DND-41 (cell line): ENCODE measurements around the gene FGF1.

Experiments
- ATAC-seq: fragments of 200-7000 bp; cut with Tn5 transposase; 3 replicates; pipeline ENCODE4 v1.9.1; 2021; ENCODE audit warnings: low read depth; ENCODE audit not compliant: insufficient read depth
- DNase-seq: peaks from one replicate; pipeline ENCODE4 v3.0.0-alpha.2; 2020
- H2AFZ ChIP-seq: 2 replicates; pipeline ENCODE4 v1.6.0; 2012; ENCODE audit warnings: low read depth, low read length
- H3K27ac ChIP-seq: 2 replicates; pipeline ENCODE4 v1.5.1; 2012; ENCODE audit warnings: low read length, inconsistent platforms
- H3K27me3 ChIP-seq: fragments of 200-600 bp; sonication (generic); 2 replicates; pipeline ENCODE4 v1.6.0; 2012; ENCODE audit warnings: low read length, mild to moderate bottlenecking, inconsistent platforms; ENCODE audit not compliant: insufficient read depth, poor library complexity
- H3K36me3 ChIP-seq: 2 replicates; pipeline ENCODE4 v1.5.1; 2012; ENCODE audit warnings: low read length, inconsistent platforms; ENCODE audit not compliant: insufficient read depth
- H3K4me1 ChIP-seq: 2 replicates; pipeline ENCODE4 v1.5.1; 2012; ENCODE audit warnings: mild to moderate bottlenecking, low read length; ENCODE audit not compliant: insufficient read depth
- H3K4me2 ChIP-seq: 2 replicates; pipeline ENCODE4 v1.6.0; 2012; ENCODE audit warnings: mild to moderate bottlenecking, moderate library complexity, low read length, inconsistent platforms; ENCODE audit not compliant: insufficient read depth
- H3K4me3 ChIP-seq, 2 experiments: fragments of 200-600 bp in 1 of 2; shearing (Covaris generic) in 1 of 2; 2 replicates each; pipeline ENCODE4 v1.5.1; 2012 to 2016; ENCODE audit warnings: inconsistent platforms in 2 of 2, low read length in 2 of 2, mild to moderate bottlenecking in 2 of 2, low read depth in 1 of 2, moderate library complexity in 1 of 2
- H3K79me2 ChIP-seq: 2 replicates; pipeline ENCODE4 v1.6.0; 2012; ENCODE audit warnings: low read length, inconsistent platforms; ENCODE audit not compliant: insufficient read depth
- H3K9ac ChIP-seq: 2 replicates; pipeline ENCODE4 v1.6.0; 2012; ENCODE audit warnings: low read depth, mild to moderate bottlenecking, inconsistent platforms, low read length, moderate library complexity
- H3K9me3 ChIP-seq: 2 replicates; pipeline ENCODE4 v1.5.1; 2012; ENCODE audit warnings: low read length, moderate library complexity, mild to moderate bottlenecking, inconsistent platforms; ENCODE audit not compliant: insufficient read depth, severe bottlenecking
- H4K20me1 ChIP-seq: 2 replicates; pipeline ENCODE4 v1.6.0; 2012; ENCODE audit warnings: low read length; ENCODE audit not compliant: insufficient read depth
- CTCF ChIP-seq: IDR thresholded peaks from 2 replicates; pipeline ENCODE4 v1.5.1; 2012; ENCODE audit warnings: borderline replicate concordance, low read length, moderate library complexity, mild to moderate bottlenecking; ENCODE audit not compliant: poor library complexity, severe bottlenecking; ENCODE audit errors: extremely low read depth
- EZH2 ChIP-seq: IDR thresholded peaks from 3 replicates; pipeline ENCODE4 v1.6.1; 2012; ENCODE audit warnings: borderline replicate concordance, low read depth, mild to moderate bottlenecking, moderate library complexity, low read length, inconsistent platforms; ENCODE audit not compliant: severe bottlenecking

The FGF1 gene

GRCh38 chr5:142630927-142631539 lies 54.9 kb downstream of the FGF1 start:
- Histone ChIP-seq H3K27ac (no peak overlapping the region), H3K9me3 (no peaks in the 10 kb centered on the region), H3K4me2 (no peak overlapping the region), H3K4me3 (no peak overlapping the region), H3K36me3 (no peaks in the 10 kb centered on the region), H4K20me1 (no peaks in the 10 kb centered on the region), H3K27me3 (no peaks in the 10 kb centered on the region), H3K79me2 (no peaks in the 10 kb centered on the region), H2AFZ (no peak overlapping the region), H3K9ac (no peak overlapping the region), H3K4me1 (no peaks in the 10 kb centered on the region)
- ATAC-seq (no peak), DNase-seq (no peak)
- no peak for TF ChIP-seq EZH2
- TF ChIP-seq CTCF = no peak

- Histone ChIP-seq H3K4me1 (0 out of 2 replicates have a peak, but pooled peaks cover 3% of the 10 kb centered on the region), H4K20me1 (no peaks in the 10 kb centered on the region), H3K4me3 (no peak overlapping the region), H3K27ac (no peak overlapping the region), H3K36me3 (no peaks in the 10 kb centered on the region), H3K4me2 (no peak overlapping the region), H2AFZ (no peak overlapping the region), H3K9ac (no peak overlapping the region), H3K27me3 (no peaks in the 10 kb centered on the region), H3K9me3 (no peaks in the 10 kb centered on the region), H3K79me2 (no peaks in the 10 kb centered on the region)
- TF ChIP-seq CTCF (no peak), EZH2 (no peak)
- no peak for DNase-seq
- ATAC-seq = peak; percentile 54
Observed at GRCh38 chr5:142627383-142628217, 58.3 kb downstream of the FGF1 start.

- Histone ChIP-seq H3K36me3 (no peaks in the 10 kb centered on the region), H3K4me2 (no peak overlapping the region), H3K9me3 (no peaks in the 10 kb centered on the region), H3K27me3 (no peaks in the 10 kb centered on the region), H3K4me1 (0 out of 2 replicates have a peak, but pooled peaks cover 3% of the 10 kb centered on the region), H2AFZ (no peak overlapping the region), H3K27ac (no peak overlapping the region), H3K9ac (no peak overlapping the region), H4K20me1 (no peaks in the 10 kb centered on the region), H3K79me2 (no peaks in the 10 kb centered on the region), H3K4me3 (no peak overlapping the region)
- no peak for TF ChIP-seq EZH2
- no peak for TF ChIP-seq CTCF
- DNase-seq (no peak), ATAC-seq (no peak)
Observed at GRCh38 chr5:142626786-142627185, 59.1 kb downstream of the FGF1 start.
